Caco-2 (cell line): ENCODE data around the gene RCC1. TPM values are rescaled to one million over a fixed set of nuclear protein-coding genes. Genes with fewer than 3 reads are reported as not detected.
"Not testable (repeated sequence)": the region's sequence is repeated elsewhere in the genome, so short reads cannot be mapped to it uniquely, and the experiment has no call there.

Source experiments
- BruUV-seq: library from RNA; stranded (reverse); fragments of 400-500 nt; replicated peaks from 2 replicates; lab custom pipeline; 2021; lab: Mats Ljungman, UMichigan
- CTCF ChIA-PET: fragments of 300-600 bp; sonication (Branson Sonifier 250); formaldehyde crosslinking; loops from one replicate; lab custom pipeline; 2022; ENCODE audit warnings: antibody characterized with exemption; lab: Charles Lee
- POLR2A ChIA-PET: fragments of 300-600 bp; sonication (Branson Sonifier 250); formaldehyde crosslinking; loops from one replicate; lab custom pipeline; 2022; ENCODE audit warnings: antibody characterized with exemption; lab: Charles Lee
- DNase-seq, 2 experiments: peaks; one replicate each; pipeline versions ENCODE4 v3.0.0 to v3.0.0-alpha.2; 2020 to 2022
- H3K27me3 ChIP-seq: replicated peaks from 2 replicates; pipeline ENCODE4 v1.6.0; 2011; ENCODE audit warnings: low read length; ENCODE audit not compliant: control insufficient read depth, insufficient read depth
- H3K36me3 ChIP-seq: 2 replicates; pipeline ENCODE4 v1.5.1; 2011; ENCODE audit warnings: low read length; ENCODE audit not compliant: control insufficient read depth, insufficient read depth
- H3K4me1 ChIP-seq: fragments of 250-450 bp; sonication (Bioruptor Pico); 2 replicates; pipeline ENCODE4 v1.5.1; 2020; ENCODE audit warnings: mild to moderate bottlenecking
- H3K4me3 ChIP-seq: 2 replicates; pipeline ENCODE4 v1.5.1; 2011; ENCODE audit warnings: low read depth, mild to moderate bottlenecking, control low read depth, low read length
- H3K9me3 ChIP-seq: fragments of 250-450 bp; sonication (Bioruptor Pico); 2 replicates; pipeline ENCODE4 v1.5.1; 2020; ENCODE audit warnings: mild to moderate bottlenecking, moderate library complexity
- H3K27ac Mint-ChIP-seq: one replicate; pipeline ENCODE4 v1.8.0; 2022; ENCODE audit warnings: mixed read lengths; ENCODE audit not compliant: unreplicated experiment
- H3K27me3 Mint-ChIP-seq: one replicate; pipeline ENCODE4 v1.8.0; 2022; ENCODE audit warnings: mixed read lengths; ENCODE audit not compliant: insufficient read depth, unreplicated experiment
- H3K36me3 Mint-ChIP-seq: one replicate; pipeline ENCODE4 v1.8.0; 2022; ENCODE audit warnings: mild to moderate bottlenecking, mixed read lengths; ENCODE audit not compliant: insufficient read depth, unreplicated experiment
- H3K4me1 Mint-ChIP-seq: one replicate; pipeline ENCODE4 v1.8.0; 2022; ENCODE audit warnings: low read depth, mixed read lengths; ENCODE audit not compliant: unreplicated experiment
- H3K4me3 Mint-ChIP-seq: one replicate; pipeline ENCODE4 v1.8.0; 2022; ENCODE audit warnings: mild to moderate bottlenecking, moderate library complexity, mixed read lengths; ENCODE audit not compliant: unreplicated experiment
- H3K9me3 Mint-ChIP-seq: one replicate; pipeline ENCODE4 v1.8.0; 2022; ENCODE audit warnings: mixed read lengths; ENCODE audit not compliant: unreplicated experiment
- CTCF ChIP-seq, 2 experiments: fragments of 200-600 bp in 1 of 2; IDR thresholded peaks; 1 replicate in 1 of 2; 2 replicates in 1 of 2; pipeline versions ENCODE4 v1.5.1 to v1.8.0; 2011 to 2022; ENCODE audit warnings: antibody characterized with exemption in 1 of 2, control low read depth in 1 of 2, inconsistent platforms in 1 of 2, low read depth in 1 of 2, low read length in 1 of 2, mild to moderate bottlenecking in 1 of 2, moderate library complexity in 1 of 2; ENCODE audit not compliant: insufficient read depth in 1 of 2, severe bottlenecking in 1 of 2, unreplicated experiment in 1 of 2
- intact Hi-C: fragments of 100-400 bp; cut with micrococcal nuclease; formaldehyde crosslinking; loops from one replicate; pipeline ENCODE4 v1.10.0; 2022; ENCODE audit not compliant: unreplicated experiment
- total RNA-seq: library from RNA; stranded (reverse); gene quantifications from 2 replicates; pipeline ENCODE4 v1.2.3, GENCODE V29; 2022

RCC1 gene
- total RNA-seq, 1 experiment from 2014 or later, result 52.1 TPM

GRCh38 chr1:28458237-28459228 lies 47.3 kb upstream of the RCC1 start:
- H3K27ac Mint-ChIP-seq, result no peak overlapping the region
- Histone ChIP-seq H3K27me3 (no peaks in the 10 kb centered on the region), H3K36me3 (no peaks in the 10 kb centered on the region), H3K4me3 (no peak overlapping the region), H3K4me1 (no peaks in the 10 kb centered on the region), H3K9me3 (no peaks in the 10 kb centered on the region)
- no peak for TF ChIP-seq CTCF (IDR thresholded peaks at IDR 0.05; ENCODE audit: insufficient read depth in 1 of 2, low read depth in 1 of 2, low read length in 1 of 2, severe bottlenecking in 1 of 2, unreplicated experiment in 1 of 2)
- ChIA-PET POLR2A (no interaction called here), CTCF (no interaction called here)
- H3K4me1 Mint-ChIP-seq, result no peaks in the 10 kb centered on the region
- H3K4me3 Mint-ChIP-seq, result no peak overlapping the region
- no peaks in the 10 kb centered on the region for H3K27me3 Mint-ChIP-seq
- DNase-seq, result no peak
- no TSS peak for BruUV-seq
- intact Hi-C loops, result no loop called here
- H3K9me3 Mint-ChIP-seq, result no peaks in the 10 kb centered on the region
- peaks cover 7% of the 10 kb centered on the region for H3K36me3 Mint-ChIP-seq

GRCh38 chr1:28466226-28466778 lies 39.5 kb upstream of the RCC1 start:
- no peaks in the 10 kb centered on the region for H3K36me3 ChIP-seq
- no TSS peak for BruUV-seq
- POLR2A ChIA-PET, result no interaction called here
- no peak for TF ChIP-seq CTCF (IDR thresholded peaks at IDR 0.05; ENCODE audit: insufficient read depth in 1 of 2, low read depth in 1 of 2, low read length in 1 of 2, severe bottlenecking in 1 of 2, unreplicated experiment in 1 of 2)
- H3K4me1 ChIP-seq, result no peaks in the 10 kb centered on the region
- DNase-seq, result no peak
- H3K9me3 ChIP-seq, result no peaks in the 10 kb centered on the region
- no peak overlapping the region for H3K27ac Mint-ChIP-seq
- intact Hi-C loops, result no loop called here
- no peaks in the 10 kb centered on the region for H3K4me1 Mint-ChIP-seq
- no peaks in the 10 kb centered on the region for H3K9me3 Mint-ChIP-seq
- peaks cover 30% of the 10 kb centered on the region for H3K36me3 Mint-ChIP-seq
- CTCF ChIA-PET, result interaction anchor here (0.6 kb wide), 1 partner anchor 706 kb away, joined by 3 read pairs; no protein-coding TSS in a partner anchor
- no peak overlapping the region for H3K4me3 Mint-ChIP-seq
- H3K4me3 ChIP-seq, result no peak overlapping the region
- H3K27me3 Mint-ChIP-seq, result no peaks in the 10 kb centered on the region
- H3K27me3 ChIP-seq, result no peaks in the 10 kb centered on the region

- BruUV-seq, result no TSS peak
- no peak overlapping the region for H3K4me3 ChIP-seq
- no peaks in the 10 kb centered on the region for H3K27me3 Mint-ChIP-seq
- no peak for TF ChIP-seq CTCF (IDR thresholded peaks at IDR 0.05; ENCODE audit: insufficient read depth in 1 of 2, low read depth in 1 of 2, low read length in 1 of 2, severe bottlenecking in 1 of 2, unreplicated experiment in 1 of 2)
- H3K27me3 ChIP-seq, result no peaks in the 10 kb centered on the region
- intact Hi-C loops, result no loop called here
- no peaks in the 10 kb centered on the region for H3K4me1 Mint-ChIP-seq
- no peak overlapping the region for H3K4me3 Mint-ChIP-seq
- no peak for DNase-seq
- ChIA-PET CTCF (no interaction called here), POLR2A (no interaction called here)
- no peaks in the 10 kb centered on the region for H3K36me3 ChIP-seq
- H3K9me3 Mint-ChIP-seq, result no peaks in the 10 kb centered on the region
- no peaks in the 10 kb centered on the region for H3K9me3 ChIP-seq
- no peaks in the 10 kb centered on the region for H3K4me1 ChIP-seq
- H3K27ac Mint-ChIP-seq, result no peak overlapping the region
- H3K36me3 Mint-ChIP-seq, result peaks cover 33% of the 10 kb centered on the region
Observed at GRCh38 chr1:28470146-28470545, 35.7 kb upstream of the RCC1 start.

GRCh38 chr1:28479497-28479896 lies 26.3 kb upstream of the RCC1 start:
- H3K9me3 ChIP-seq, DNase-seq, POLR2A ChIA-PET, H3K9me3 Mint-ChIP-seq, H3K4me1 ChIP-seq, H3K27me3 Mint-ChIP-seq, H3K27ac Mint-ChIP-seq, BruUV-seq, H3K4me3 ChIP-seq, intact Hi-C loops, H3K36me3 ChIP-seq, H3K27me3 ChIP-seq, H3K4me1 Mint-ChIP-seq, H3K4me3 Mint-ChIP-seq: not testable (repeated sequence)
- peaks cover 33% of the 10 kb centered on the region for H3K36me3 Mint-ChIP-seq
- CTCF ChIA-PET, result interaction anchor here (0.7 kb wide), 1 partner anchor 1942 kb away, joined by 4 read pairs; no protein-coding TSS in a partner anchor
